ENCODE data around the gene POP4.
A peak's percentile ranks its signal among the peaks of the same experiment; 100 is the strongest.
"Not testable (repeated sequence)": the region's sequence is repeated elsewhere in the genome, so short reads cannot be mapped to it uniquely, and the experiment has no call there.

The POP4 gene, protein sequence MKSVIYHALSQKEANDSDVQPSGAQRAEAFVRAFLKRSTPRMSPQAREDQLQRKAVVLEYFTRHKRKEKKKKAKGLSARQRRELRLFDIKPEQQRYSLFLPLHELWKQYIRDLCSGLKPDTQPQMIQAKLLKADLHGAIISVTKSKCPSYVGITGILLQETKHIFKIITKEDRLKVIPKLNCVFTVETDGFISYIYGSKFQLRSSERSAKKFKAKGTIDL

DNA sequence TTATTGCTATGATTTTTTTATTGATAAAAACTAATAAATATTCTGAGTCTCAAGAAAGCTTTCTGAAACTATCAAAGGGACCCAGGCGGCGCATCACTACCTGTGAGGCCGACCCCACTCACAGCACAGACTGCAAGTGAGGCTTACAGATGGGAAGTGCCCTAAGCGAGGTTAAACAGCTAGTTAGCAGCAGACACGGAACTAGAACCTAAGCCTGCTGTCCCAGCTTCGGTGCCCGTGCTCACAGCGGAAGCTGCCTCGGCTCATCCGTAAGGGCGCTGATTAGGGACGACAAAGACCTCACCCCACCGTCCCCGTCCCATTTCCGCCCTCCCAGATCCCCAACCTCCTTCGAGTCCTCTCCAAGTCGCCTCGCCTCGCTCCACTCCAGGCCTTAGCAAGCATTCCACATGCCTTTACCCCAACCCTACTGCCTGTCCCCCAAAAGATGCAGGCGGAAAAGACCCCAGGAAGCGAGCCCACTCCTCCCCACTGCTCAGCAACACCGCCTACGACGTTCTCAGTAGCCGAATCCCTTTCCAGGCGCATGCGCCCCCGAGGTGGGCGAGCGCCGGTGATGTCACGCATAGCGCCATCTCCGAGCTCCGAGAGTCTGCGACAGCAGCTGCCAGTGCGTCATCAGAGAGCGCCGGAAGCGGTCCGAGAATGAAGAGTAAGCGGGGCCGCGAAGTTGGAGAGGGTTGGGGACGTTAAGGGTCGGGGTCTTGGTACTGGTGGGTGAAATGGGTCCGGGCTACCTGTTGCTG lies at the start of gene POP4:
TSS of gene POP4 (plus strand) at position 631 of the 767 bp plus-strand sequence. CDS start at position 667, 36 bp downstream.
- CTCF ChIA-PET = interaction anchor here (0.6 to 3.0 kb wide), 2 partner anchors 78 to 111 kb away, joined by 3 to 15 read pairs; no protein-coding TSS in a partner anchor

GRCh38 chr19:29559110-29559509 lies 47.0 kb upstream of the POP4 start:
- H3K27ac ChIP-seq; DNase-seq (ENCODE audit: low spot score); POLR2A ChIA-PET (ENCODE audit: low non-redundant PET); CTCF ChIA-PET: not testable (repeated sequence)

More for the DNA sequence above, at the start of gene POP4:
- no peak for TF ChIP-seq CTCF (conservative IDR thresholded peaks at IDR 0.05; ENCODE audit: low read depth)
- DNase-seq (ENCODE audit: low spot score) = peak; percentile 96
- POLR2A ChIA-PET (ENCODE audit: low non-redundant PET) = interaction anchor here (0.6 to 1.8 kb wide), 5 partner anchors 10 to 1698 kb away, joined by 3 to 5 read pairs (median 4); partner anchors contain the start of genes C19orf12 and PLEKHF1
- peak within 1 kb of the TSS; percentile 73 for H3K27ac ChIP-seq

- POLR2A ChIA-PET (ENCODE audit: low non-redundant PET) = no interaction called here
- no peak for TF ChIP-seq CTCF (conservative IDR thresholded peaks at IDR 0.05; ENCODE audit: low read depth)
- no peak overlapping the region for H3K27ac ChIP-seq
- DNase-seq (ENCODE audit: low spot score) = no peak
- CTCF ChIA-PET = no interaction called here
These were observed 46.3 kb upstream of the POP4 start for GRCh38 chr19:29559743-29560142.

DNA sequence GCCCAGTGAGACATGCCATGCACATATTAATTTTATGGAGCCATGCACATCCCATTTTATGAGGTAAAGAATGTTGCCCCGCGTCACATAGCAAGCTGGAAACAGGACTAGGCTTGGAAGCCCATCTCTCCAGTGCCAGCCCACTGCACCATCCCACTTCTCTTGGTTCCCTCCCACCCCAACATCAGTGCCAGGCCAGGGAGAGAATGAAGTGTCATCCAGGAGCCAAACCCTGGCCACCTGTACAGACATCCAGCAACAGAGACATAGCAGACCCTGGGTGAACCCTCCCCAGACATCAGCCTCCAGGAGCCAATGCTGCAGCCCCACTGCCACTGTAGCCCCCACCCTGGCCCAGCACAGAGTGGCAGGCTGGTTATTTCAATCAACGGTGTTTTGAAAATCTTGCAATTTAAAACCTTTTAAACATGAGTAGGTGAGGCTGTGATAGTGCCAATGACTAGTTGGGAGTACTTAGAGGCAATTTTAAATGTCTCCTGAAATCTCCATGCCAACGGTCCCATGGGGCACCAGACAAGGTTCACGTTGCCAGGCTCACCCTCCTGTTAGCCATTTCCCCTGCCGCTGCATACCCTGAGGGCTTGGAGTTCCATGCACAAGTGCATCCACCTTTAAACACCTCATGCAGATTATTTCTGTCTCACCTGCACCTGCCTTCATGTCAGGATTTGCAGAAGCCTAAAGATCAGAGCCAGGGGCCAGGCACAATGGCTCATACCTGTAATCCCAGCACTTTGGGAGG lies 45.6 kb upstream of the POP4 start:
- no peak for DNase-seq (ENCODE audit: low spot score)
- TF ChIP-seq CTCF (conservative IDR thresholded peaks at IDR 0.05; ENCODE audit: low read depth) = no peak
- H3K27ac ChIP-seq = no peak overlapping the region
- ChIA-PET CTCF (interaction anchor here (0.8 kb wide), 1 partner anchor 50 kb away, joined by 8 read pairs; no protein-coding TSS in a partner anchor), POLR2A (ENCODE audit: low non-redundant PET) (no interaction called here)

DNA sequence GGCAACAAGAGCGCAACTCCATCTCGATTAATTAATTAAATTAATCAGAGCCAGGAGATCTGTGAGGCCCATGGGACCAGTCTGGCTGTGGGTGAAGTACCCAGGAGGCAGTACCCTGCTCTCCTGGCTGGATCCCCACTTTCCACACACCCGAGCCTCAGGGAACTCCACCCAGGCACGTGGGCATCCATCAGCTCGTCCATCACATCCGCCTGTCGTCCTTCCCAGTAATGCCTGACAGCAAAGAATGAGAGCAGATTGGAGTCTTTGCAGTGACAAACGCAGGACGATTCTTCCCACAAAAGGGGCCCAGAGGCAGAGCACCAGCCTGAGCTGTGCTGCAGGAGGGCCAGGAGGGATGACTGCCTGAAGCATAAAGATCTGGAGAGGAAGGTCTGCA lies 44.5 kb upstream of the POP4 start:
- DNase-seq (ENCODE audit: low spot score) = no peak
- no peak for TF ChIP-seq CTCF (conservative IDR thresholded peaks at IDR 0.05; ENCODE audit: low read depth)
- CTCF ChIA-PET = interaction anchor here (0.8 kb wide), 1 partner anchor 49 kb away, joined by 8 read pairs; no protein-coding TSS in a partner anchor
- POLR2A ChIA-PET (ENCODE audit: low non-redundant PET) = no interaction called here
- no peak overlapping the region for H3K27ac ChIP-seq

GRCh38 chr19:29562299-29563297 lies 43.5 kb upstream of the POP4 start:
- no peak for TF ChIP-seq CTCF (conservative IDR thresholded peaks at IDR 0.05; ENCODE audit: low read depth)
- ChIA-PET POLR2A (ENCODE audit: low non-redundant PET) (no interaction called here), CTCF (no interaction called here)
- DNase-seq (ENCODE audit: low spot score) = no peak
- H3K27ac ChIP-seq = no peak overlapping the region

All from RWPE1 (cell line).